Peyer's patch (tissue), 4 donors: Measurements from ENCODE around the gene IPO8.
"Not testable (repeated sequence)": the region's sequence is repeated elsewhere in the genome, so short reads cannot be mapped to it uniquely, and the experiment has no call there.

Source experiments
- CTCF ChIP-seq, 6 experiments: fragments of 450-650 bp in 4 of 6; fragments of 200-600 bp in 2 of 6; sonication (generic) in 1 of 6; IDR thresholded peaks; one replicate each; pipeline ENCODE4 v1.5.1; 2017 to 2019; ENCODE audit warnings: antibody characterized with exemption in 6 of 6, mild to moderate bottlenecking in 3 of 6, moderate library complexity in 1 of 6
- POLR2A ChIP-seq, 2 donors: fragments of 450-650 bp; IDR thresholded peaks; one replicate each; pipeline ENCODE4 v1.5.1; 2017; ENCODE audit warnings: antibody characterized with exemption in 2 of 2, mild to moderate bottlenecking in 2 of 2, moderate library complexity in 2 of 2

- TF ChIP-seq CTCF, POLR2A (IDR thresholded peaks at IDR 0.05): not testable (repeated sequence)
These were observed 91.4 kb downstream of the IPO8 start for GRCh38 chr12:30604302-30604701.
